C4-2B (cell line): ENCODE data around the gene CEP85L.

Experiments used
- ZFX ChIP-seq: fragments of 450-650 bp; IDR thresholded peaks from 2 replicates; pipeline ENCODE4 v1.6.1; 2017
- TF ChIP-seq, protein P1 (sequence below): fragments of 450-650 bp; conservative IDR thresholded peaks from 2 replicates; pipeline ENCODE4 v1.5.1; 2017; ENCODE audit warnings: mild to moderate bottlenecking

DNA sequence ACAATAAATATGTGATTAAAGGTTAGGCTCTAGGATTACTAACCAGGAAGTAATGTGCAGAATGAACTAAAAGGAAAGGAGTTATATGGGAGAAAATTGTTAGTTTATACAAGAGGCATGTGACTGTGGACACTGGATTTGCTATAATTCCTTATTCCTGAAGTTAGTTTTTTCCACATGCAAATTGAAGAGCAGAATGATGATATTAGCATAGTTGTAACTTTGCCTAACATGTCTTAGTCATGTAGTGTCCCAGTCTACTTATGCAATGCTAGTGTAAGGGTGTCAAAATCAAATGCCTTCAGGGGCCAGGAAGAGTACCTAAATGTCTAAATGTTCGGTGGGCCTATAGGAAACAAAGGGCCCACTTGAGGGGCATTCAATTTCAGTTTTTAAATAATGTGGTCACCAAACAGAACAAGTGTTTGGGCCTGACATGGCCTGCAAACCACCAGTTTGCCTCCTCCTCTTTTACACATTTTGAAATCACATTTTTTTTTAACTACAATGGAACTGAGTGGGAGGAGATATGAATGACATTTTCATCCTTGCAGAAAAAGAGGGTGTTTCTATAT, 28.0 kb upstream of the CEP85L start:
- TF ChIP-seq, protein P1, sequence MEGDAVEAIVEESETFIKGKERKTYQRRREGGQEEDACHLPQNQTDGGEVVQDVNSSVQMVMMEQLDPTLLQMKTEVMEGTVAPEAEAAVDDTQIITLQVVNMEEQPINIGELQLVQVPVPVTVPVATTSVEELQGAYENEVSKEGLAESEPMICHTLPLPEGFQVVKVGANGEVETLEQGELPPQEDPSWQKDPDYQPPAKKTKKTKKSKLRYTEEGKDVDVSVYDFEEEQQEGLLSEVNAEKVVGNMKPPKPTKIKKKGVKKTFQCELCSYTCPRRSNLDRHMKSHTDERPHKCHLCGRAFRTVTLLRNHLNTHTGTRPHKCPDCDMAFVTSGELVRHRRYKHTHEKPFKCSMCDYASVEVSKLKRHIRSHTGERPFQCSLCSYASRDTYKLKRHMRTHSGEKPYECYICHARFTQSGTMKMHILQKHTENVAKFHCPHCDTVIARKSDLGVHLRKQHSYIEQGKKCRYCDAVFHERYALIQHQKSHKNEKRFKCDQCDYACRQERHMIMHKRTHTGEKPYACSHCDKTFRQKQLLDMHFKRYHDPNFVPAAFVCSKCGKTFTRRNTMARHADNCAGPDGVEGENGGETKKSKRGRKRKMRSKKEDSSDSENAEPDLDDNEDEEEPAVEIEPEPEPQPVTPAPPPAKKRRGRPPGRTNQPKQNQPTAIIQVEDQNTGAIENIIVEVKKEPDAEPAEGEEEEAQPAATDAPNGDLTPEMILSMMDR, result no peak
- TF ChIP-seq ZFX, result no peak
